ENCODE measurements around the gene MAPKBP1.
A peak's percentile ranks its signal among the peaks of the same experiment; 100 is the strongest.
"Not testable (repeated sequence)": the region's sequence is repeated elsewhere in the genome, so short reads cannot be mapped to it uniquely, and the experiment has no call there.

MAPKBP1 gene

DNA sequence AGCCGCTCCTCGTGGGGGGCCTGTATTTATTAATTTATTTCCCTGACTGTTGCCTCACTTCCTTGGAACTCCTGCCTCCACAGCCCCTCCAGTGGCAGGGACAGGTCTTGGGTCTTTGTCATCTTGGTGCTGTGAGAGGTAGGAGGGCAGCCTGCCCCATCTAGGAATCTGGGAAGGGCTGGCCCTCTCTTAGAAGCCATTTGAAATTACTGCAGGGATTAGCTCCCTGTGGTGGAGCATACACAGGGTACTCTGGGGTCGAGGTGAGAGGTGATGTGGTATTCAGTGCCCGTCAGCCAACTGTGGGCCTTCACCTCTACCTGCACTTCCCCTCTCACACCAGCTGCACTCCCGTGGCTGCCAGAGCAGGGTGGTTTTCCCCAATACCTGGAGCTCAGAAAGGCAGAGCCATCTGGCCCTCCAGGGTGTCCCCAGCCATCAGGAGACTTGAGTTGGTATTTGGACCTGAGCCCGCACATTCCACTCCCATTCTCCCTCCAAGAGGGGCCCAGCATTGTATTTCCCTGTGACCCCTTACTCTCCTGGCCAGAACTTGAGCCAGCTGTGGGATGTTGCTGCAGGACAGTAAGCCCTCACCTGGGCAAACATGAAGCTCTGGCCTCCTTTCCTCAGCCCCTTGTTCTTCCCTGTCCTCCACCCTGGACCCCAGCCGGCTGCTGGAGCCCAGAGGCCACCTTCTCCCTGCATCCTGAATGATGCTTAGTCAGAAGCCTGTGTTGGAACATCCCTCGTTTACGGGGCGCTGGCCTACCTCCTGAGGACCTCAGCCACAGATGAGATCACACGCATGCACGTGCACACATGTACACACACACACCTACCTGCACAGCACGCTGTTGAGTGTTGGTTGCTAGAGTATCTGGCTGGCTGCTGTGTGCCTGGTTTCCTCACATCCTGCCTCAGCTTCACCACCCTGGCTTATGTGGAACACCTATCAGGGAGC, 51.6 kb downstream of the MAPKBP1 start:
- no peak for DNase-seq (ENCODE audit: low spot score)

DNA sequence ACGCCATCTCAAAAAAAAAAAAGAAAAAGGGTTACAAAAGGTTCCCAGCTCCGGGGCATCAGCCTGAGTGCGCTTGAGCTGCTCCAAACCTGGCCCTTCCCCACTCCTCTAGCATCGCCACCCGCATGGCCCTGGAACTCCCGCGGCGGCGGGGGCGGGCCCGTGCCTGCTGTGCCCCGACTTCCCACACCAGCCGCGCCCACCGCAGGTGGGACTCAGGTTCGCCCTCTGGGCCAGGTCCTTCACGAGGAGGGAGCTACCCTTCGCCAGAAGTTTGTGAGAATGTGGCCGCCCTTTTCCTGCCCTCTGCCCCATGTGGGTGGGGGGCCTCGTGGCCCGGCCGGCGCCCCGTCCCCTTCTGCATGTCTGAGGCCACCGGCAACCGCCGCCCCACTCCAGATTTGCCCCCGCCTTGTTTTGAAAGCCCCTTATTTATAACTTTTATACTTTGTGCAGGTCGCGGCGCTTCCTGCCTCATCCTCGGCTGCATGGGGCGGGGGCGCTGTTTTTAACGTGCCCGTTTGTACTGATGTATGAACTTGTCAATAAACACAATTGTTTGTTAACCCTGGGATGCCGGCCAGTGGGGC, 53.1 kb downstream of the MAPKBP1 start:
- no peak for DNase-seq (ENCODE audit: low spot score)

- peak; percentile 97 for DNase-seq (ENCODE audit: low spot score)
These were observed 53.9 kb downstream of the MAPKBP1 start, which contains the start of gene JMJD7 for GRCh38 chr15:41827880-41828806. Gene JMJD7 (plus strand): TSS chr15:41828092. CDS start chr15:41828125, 33 bp downstream.

DNA sequence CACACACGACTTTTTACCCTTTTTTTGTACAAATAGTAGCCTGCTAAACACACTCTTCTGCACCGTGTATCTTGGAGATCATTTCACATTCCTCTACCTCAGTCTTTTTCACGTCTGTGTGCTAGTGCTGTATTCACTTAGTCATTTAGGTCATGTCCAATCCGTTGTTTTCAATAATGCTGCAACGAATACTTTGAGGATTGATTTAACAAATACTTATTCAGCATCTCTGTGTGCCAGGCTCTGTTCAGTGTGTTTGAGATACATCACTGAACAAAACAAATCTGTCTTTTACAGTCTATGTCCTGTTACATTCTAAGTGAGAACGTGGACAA, 54.5 kb downstream of the MAPKBP1 start:
- DNase-seq (ENCODE audit: low spot score): no peak

- DNase-seq (ENCODE audit: low spot score): no peak
These were observed 55.8 kb downstream of the MAPKBP1 start for GRCh38 chr15:41829959-41830646.

- DNase-seq (ENCODE audit: low spot score): not testable (repeated sequence)
These were observed 57.0 kb downstream of the MAPKBP1 start for GRCh38 chr15:41831291-41831690.

GRCh38 chr15:41832208-41832607, 57.9 kb downstream of the MAPKBP1 start:
- DNase-seq (ENCODE audit: low spot score): no peak

- DNase-seq (ENCODE audit: low spot score): no peak
These were observed 58.6 kb downstream of the MAPKBP1 start for GRCh38 chr15:41832875-41833274.

DNA sequence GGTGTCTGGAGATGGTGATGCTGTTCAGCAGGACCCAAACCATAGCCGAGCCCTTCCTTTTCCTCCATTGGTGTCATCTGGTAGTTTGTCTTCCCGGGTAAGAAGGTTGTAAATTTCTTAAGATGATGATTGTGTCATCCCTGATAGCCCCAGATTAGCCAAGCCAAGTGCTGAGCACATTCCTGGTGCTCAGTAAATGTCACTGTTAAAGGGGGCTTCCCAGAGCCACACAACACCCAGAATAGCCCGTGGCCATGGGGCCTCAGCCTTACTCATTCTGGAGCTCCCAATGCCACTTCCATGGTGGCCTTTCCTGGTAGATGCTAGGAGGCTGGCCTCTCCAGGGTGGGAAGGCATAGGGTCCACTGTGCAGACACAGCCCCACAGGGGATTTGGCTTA, 59.8 kb downstream of the MAPKBP1 start:
- DNase-seq (ENCODE audit: low spot score): no peak

GRCh38 chr15:41836073-41836472, 61.8 kb downstream of the MAPKBP1 start:
- no peak for DNase-seq (ENCODE audit: low spot score)

- DNase-seq (ENCODE audit: low spot score): no peak
These were observed 62.6 kb downstream of the MAPKBP1 start for GRCh38 chr15:41836713-41837454.

DNA sequence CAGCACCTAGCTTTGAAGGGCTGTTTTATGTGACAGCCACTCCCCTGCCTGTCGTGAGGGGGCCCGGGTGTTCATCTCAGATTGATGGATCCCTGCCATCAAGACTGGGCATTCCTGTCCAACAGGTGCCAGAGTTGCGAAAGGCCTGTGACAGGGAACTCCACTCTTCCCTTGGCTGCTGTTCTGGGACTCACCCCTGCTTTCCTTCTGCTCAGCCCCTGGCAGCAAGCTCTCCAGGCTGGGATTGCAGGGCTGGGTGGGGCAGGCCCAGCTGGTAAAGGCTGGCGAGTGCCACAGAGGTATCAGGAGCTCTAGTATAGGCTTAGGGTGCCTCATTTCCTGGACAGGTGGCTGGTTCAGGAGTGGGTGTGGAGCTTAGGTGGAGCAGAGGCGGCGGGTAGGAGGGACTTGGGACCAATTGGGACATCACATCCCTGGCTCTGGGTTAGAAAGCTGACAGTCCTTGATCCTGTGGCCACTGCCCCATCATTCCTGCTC, 64.2 kb downstream of the MAPKBP1 start, which contains the start of gene PLA2G4B:
Gene PLA2G4B (plus strand): TSS at position 448 of the 498 bp plus-strand sequence. CDS start 67 bp downstream, outside the sequence.
- DNase-seq (ENCODE audit: low spot score): no peak

- no peak for DNase-seq (ENCODE audit: low spot score)
These were observed 65.7 kb downstream of the MAPKBP1 start for GRCh38 chr15:41839781-41840491.

GRCh38 chr15:41840673-41841072, 66.4 kb downstream of the MAPKBP1 start:
- no peak for DNase-seq (ENCODE audit: low spot score)

- DNase-seq (ENCODE audit: low spot score): no peak
These were observed 66.8 kb downstream of the MAPKBP1 start for GRCh38 chr15:41841131-41841530.

DNA sequence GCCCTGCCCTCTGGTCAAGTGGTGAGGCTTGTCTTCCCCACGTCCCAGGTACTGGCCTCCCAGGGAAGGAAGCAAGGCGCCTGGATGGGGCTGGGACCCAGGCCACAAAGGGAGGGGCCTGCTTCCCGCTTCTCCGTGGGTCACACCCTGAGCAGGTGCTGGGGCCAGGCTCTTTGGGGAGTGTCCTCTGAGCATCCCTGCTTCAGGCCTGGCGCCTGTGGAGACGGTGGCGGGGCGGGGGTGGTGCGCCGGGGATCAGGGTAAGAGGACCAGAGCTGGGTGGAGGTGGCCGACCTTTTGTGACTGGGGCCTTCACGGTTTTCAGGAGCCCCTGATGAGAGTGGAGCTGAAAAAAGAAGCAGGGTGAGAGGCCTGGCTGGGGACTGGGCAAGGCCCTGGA, 67.9 kb downstream of the MAPKBP1 start:
- DNase-seq (ENCODE audit: low spot score): no peak

- DNase-seq (ENCODE audit: low spot score): no peak
These were observed 69.3 kb downstream of the MAPKBP1 start for GRCh38 chr15:41843571-41843970.

DNA sequence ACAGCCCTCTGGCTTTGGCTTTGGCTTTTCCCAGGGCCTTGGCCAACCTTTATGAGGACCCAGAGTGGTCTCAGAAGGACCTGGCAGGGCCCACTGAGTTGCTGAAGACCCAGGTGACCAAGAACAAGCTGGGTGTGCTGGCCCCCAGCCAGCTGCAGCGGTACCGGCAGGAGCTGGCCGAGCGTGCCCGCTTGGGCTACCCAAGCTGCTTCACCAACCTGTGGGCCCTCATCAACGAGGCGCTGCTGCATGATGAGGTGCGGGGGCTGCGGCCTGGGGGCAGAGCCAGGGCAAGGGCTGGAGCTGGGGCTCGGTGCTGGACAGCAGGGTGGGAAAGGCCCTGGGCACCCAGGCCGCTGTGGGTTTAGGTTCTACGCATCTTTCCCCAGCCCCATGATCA, 70.5 kb downstream of the MAPKBP1 start:
- DNase-seq (ENCODE audit: low spot score): no peak

GRCh38 chr15:41847206-41847605, 72.9 kb downstream of the MAPKBP1 start:
- DNase-seq (ENCODE audit: low spot score): no peak

DNA sequence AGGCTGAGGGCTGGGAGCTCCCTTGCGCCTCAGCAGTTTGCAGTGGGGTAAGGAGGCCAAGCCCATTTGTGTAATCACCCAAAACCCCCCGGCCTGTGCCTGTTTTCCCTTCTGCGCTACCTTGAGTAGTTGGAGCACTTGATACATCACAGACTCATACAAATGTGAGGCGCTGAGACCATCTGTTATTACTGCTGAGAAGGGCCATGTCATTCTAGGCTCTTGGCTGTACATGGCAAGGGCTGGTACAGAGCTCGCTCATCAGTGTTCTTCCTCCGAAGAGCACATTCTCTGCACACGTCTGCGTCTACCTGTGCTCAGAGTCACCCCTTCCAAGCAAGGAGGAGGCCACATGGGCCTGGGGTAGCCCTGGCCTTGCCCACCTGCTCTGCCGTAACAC, 73.7 kb downstream of the MAPKBP1 start:
- no peak for DNase-seq (ENCODE audit: low spot score)
